HG03045 (cell line): ENCODE results near the gene EFTUD2.

ENCODE experiments used
- ATAC-seq: cut with Tn5 transposase; IDR thresholded peaks from one replicate; pipeline ENCODE4 v1.9.1; 2021; ENCODE audit warnings: mild to moderate bottlenecking, moderate library complexity; ENCODE audit not compliant: unreplicated experiment

EFTUD2 gene

GRCh38 chr17:44925731-44926697 lies 26.8 kb upstream of the EFTUD2 start:
- ATAC-seq, result no peak

DNA sequence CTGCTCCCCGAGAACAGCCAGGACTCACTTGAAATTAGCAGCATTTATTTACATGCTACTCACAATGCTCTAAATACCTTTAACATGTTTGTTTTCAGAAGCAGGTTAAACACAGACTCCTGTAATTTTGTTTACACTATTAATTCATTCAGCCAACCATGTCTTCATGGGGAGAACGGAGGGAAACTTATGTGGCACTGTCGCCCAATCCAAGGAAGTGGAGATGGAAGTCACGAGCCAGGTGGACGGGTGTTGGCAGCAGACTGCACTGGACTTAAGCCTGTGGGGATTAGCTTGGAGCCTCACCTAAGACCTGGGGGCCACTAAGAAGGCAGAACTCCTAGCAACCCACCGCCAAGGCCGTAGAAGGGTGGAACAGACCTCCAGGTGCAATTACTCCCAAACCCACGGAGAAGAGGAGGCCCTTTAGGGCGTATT lies 24.9 kb upstream of the EFTUD2 start:
- no peak for ATAC-seq

DNA sequence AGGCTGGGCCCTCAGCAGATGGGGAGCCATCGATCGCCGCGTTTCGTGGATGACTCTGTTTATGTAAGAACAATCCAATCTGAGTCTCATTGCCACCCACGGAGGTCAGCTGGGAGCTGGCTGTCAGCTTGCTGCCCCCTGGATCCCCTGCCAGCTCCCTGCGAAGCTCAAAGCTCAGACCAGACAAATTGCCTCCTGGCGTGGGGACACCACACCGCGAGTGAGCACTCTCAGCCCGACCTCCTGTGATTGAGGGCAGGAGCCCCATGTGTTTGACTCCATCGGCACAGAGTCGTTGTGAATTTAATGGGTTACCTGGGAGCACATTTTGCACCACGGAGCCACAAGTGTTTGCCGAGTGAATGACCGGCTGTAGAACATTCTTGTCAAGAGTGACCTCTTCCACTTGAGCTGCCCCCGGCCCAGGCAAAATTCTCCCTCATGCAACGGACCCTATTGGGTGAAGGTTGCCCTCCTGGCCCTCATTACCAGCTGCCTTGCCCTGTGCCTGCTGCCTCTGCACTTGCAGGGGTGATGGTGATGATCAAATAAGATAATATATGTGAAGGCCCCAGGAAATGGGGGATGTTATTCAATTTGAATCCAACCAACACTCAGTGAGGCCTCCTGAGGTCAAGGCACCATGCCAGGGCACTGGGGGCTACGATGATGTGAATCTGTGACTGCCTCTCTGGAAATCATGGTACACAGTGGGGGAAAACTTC lies 23.7 kb upstream of the EFTUD2 start:
- no peak for ATAC-seq

- ATAC-seq, result no peak
Measured at GRCh38 chr17:44922136-44922535, 22.9 kb upstream of the EFTUD2 start.

GRCh38 chr17:44921122-44921882 lies 22.1 kb upstream of the EFTUD2 start:
- ATAC-seq, result no peak

DNA sequence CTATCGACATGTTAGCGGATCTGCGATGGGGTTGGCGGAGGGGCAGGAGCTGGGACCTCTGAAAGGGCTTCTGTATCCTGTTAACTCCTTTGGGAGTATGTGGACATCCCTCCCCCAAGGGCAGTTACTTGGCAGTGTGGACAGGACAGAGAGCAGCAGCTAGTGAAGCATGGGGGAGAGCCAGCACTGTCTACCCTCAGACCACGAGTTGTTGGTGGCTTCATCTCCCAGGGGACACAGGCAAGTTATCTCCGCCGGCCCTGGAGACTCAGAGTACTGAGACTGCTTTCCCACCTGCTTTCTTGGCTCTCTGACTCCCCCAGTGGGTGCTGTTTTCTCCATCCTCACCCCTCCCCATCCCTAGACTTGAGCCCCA lies 21.3 kb upstream of the EFTUD2 start:
- no peak for ATAC-seq

DNA sequence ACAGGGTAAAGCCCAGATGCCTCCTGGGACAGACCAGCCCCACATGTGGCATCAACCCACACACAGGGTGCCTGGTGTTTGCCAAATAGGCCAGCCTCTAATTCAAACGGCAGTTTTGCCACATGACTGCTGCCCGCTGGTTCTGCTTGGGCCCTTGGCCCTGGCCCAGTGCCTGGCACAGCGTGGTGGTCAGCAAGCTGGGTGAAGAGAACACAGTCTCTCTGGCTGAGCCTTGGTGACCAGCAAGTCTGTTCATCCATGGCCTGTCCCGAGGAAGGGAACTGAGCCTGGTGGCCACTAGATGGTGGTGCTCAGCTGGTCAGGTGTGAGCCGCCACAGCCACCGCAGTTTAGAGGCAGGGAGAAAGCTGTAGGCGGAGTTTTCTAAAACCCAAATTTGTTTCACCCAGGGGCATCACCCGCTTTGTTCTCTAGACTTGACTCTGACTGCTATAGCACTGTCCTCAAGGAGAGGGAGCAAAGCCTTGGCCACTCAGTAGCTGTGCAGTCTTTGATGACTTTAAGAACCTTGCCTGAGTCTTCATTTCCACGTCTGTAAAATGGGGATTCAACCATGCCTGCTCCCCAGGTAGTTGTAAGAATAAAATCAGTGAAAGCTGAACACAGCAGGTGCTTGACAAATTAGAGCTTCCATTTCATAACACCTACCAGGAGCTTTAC lies 20.8 kb upstream of the EFTUD2 start:
- ATAC-seq, result peak; percentile 72

GRCh38 chr17:44919411-44919810 lies 20.2 kb upstream of the EFTUD2 start:
- no peak for ATAC-seq

DNA sequence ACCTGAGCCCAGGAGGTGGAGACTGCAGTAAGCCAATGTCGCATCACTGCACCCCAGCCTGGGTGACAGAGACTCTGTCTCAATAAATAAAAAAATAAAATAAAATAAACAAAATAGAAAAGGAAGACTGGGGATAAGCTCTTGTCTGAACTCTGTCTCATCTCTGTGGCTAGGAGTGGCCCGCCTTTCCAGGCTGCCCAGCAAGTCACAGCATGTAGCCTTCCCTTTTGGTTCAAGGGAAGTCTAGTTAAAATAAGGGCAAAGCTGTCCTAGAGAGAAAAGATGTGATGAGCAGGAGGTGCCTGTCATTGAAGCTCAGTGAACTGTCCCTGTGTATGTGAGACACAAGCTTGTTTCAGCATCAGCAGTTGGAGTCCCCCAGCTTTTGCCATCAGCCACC lies 18.8 kb upstream of the EFTUD2 start:
- no peak for ATAC-seq

DNA sequence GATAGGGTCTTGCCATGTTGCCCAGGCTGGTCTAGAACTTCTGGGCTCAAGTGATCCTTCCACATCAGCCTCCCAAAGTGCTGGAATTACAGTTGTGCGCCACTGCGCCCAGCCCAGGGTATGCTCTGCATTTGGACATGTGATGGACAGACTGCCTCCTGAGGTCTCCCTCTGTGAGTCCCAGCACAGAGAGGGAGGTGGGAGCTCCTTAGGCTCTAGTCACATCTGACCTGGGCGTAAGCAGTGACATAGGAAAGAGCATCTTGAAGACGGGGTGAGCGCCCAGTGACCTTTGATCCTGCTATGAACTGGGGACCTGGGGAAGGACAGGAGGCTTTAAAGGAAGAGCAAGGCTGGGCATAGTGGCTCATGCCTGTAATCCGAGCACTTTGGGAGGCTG lies 18.2 kb upstream of the EFTUD2 start:
- no peak for ATAC-seq

DNA sequence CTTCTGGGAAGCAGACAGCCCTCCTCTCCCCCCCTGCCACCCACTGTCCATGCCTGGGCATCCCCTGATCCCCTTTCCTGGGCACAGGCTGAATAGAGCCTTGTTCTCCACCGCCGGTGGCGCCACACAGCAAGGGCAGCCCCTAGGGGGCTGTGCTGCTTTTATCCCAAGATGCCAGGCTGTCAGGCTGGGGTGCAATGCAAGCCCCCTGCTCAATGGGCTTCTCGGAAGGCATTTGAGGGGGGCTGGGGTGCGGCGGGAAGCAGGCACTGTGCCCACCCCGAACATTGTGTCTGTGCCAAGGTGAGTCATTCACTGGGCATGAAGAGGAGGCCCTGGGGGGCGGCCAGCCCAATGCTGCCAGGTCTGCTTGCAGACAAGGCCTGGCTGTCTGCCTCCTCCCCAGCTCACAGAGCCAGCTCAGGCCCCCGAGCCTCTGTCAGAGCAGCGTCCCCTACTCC lies 17.6 kb upstream of the EFTUD2 start:
- no peak for ATAC-seq

GRCh38 chr17:44915862-44916780 lies 16.9 kb upstream of the EFTUD2 start:
- ATAC-seq, result no peak

GRCh38 chr17:44915321-44915726 lies 16.1 kb upstream of the EFTUD2 start, which contains the start of gene GFAP:
Gene GFAP (minus strand): TSS chr17:44915500. CDS start chr17:44915486, 14 bp downstream.
- no peak for ATAC-seq

DNA sequence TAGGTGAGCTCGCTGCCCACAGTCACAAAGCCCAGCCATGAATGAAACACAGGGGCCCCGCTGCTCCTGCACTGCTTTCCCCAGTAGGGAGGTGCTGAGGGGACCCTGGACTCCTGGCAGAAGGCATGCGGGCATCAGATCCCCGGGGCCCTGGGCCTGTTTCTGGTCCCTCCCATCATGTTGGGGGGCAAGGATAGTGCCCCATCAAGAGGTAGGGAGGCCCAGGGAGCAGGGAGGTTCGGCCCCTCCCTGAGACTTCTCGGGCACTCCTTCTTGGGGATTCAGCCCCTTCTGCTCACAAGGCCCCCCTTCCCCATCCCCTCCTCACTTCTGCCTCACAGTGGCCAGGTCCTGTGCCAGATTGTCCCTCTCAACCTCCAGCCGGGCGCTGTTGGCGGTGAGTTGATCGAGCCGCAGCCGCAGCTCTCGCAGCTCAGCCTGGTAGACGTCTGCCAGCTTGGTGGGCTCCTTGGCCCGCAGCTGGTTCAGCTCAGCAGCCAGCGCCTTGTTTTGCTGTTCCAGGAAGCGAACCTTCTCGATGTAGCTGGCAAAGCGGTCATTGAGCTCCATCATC lies 15.5 kb upstream of the EFTUD2 start:
- no peak for ATAC-seq

DNA sequence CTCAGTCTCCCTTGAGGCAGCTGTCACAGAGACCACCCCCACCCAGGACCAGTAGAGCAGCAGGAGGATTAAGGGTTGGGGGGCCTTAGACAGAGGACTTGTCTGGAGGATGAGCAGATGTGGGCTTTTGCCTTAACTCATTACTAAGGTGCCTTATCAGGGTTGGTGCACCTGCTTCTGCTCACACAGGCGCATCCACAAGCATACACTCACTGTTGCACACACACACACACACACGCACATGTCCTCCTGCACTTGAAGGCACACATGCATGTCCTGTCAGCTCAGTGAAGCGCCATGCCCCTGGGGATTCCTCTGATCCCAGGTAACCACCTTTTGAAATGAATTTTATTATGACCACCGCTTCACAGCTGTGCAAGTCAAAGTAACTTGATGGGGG lies 14.9 kb upstream of the EFTUD2 start:
- no peak for ATAC-seq

- no peak for ATAC-seq
Measured at GRCh38 chr17:44913676-44914075, 14.4 kb upstream of the EFTUD2 start.

GRCh38 chr17:44912763-44913544 lies 13.7 kb upstream of the EFTUD2 start:
- no peak for ATAC-seq
